Panc1 (cell line): ENCODE measurements around the gene FUBP3.

Experiments used
- POLR2AphosphoS5 ChIP-seq: IDR thresholded peaks from 2 replicates; pipeline ENCODE4 v1.6.1; 2012; ENCODE audit warnings: mild to moderate bottlenecking, low read depth, low read length, moderate library complexity
- TF ChIP-seq, protein P1 (sequence below): fragments of 450-650 bp; IDR thresholded peaks from 2 replicates; pipeline ENCODE4 v1.5.1; 2017; ENCODE audit warnings: mild to moderate bottlenecking

DNA sequence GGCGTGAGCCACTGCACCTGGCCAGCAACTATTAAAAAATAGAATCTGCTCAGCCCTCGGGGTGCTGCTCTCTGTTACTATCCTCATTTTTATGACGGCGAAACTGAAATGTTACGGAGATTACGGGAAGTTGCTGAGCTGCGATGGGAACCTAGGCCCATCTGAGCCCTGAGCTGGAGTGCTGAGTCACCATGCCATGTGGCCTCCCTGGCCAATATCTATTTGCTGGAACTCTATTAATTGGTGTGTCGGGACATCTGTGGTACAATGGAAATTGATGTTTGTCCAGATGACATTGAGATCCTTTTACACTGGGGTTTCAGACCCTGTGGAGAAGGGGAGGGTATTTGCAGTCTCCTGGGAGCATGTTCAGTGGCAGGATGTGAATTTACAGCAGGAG lies 93.1 kb downstream of the FUBP3 start:
- TF ChIP-seq, protein P1, sequence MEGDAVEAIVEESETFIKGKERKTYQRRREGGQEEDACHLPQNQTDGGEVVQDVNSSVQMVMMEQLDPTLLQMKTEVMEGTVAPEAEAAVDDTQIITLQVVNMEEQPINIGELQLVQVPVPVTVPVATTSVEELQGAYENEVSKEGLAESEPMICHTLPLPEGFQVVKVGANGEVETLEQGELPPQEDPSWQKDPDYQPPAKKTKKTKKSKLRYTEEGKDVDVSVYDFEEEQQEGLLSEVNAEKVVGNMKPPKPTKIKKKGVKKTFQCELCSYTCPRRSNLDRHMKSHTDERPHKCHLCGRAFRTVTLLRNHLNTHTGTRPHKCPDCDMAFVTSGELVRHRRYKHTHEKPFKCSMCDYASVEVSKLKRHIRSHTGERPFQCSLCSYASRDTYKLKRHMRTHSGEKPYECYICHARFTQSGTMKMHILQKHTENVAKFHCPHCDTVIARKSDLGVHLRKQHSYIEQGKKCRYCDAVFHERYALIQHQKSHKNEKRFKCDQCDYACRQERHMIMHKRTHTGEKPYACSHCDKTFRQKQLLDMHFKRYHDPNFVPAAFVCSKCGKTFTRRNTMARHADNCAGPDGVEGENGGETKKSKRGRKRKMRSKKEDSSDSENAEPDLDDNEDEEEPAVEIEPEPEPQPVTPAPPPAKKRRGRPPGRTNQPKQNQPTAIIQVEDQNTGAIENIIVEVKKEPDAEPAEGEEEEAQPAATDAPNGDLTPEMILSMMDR = no peak
- no peak for TF ChIP-seq POLR2AphosphoS5
